Measurements from ENCODE around the gene BAZ1A. TPM values are rescaled to one million over a fixed set of nuclear protein-coding genes. Genes with fewer than 3 reads are reported as not detected.

Gene BAZ1A
- total RNA-seq, 4 donors from 2014 or later = 22.7 to 86.7 (median 56.0) TPM

DNA sequence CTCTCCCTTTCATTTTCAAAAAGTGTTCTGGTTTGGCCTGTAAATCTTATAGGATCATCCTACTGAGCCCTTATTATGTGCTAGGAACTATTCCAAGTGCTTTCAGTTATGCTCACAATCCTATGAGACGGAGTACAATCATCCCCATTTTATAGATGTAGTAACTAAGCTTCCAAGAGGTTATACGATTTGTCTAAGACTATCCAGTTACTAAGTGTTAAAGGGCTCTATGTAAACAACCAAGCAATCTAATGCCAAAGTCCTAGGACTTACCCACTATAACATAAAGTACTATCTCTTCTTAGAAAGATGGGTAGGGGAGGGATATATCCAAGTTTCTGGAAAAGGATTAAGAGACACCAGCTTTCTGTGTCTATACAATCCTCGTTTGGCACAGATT lies 167.4 kb downstream of the BAZ1A start:
- DNase-seq (ENCODE audit: low spot score) (no peak), ATAC-seq (ENCODE audit: low FRiP score) (no peak)
- TF ChIP-seq, protein P1, sequence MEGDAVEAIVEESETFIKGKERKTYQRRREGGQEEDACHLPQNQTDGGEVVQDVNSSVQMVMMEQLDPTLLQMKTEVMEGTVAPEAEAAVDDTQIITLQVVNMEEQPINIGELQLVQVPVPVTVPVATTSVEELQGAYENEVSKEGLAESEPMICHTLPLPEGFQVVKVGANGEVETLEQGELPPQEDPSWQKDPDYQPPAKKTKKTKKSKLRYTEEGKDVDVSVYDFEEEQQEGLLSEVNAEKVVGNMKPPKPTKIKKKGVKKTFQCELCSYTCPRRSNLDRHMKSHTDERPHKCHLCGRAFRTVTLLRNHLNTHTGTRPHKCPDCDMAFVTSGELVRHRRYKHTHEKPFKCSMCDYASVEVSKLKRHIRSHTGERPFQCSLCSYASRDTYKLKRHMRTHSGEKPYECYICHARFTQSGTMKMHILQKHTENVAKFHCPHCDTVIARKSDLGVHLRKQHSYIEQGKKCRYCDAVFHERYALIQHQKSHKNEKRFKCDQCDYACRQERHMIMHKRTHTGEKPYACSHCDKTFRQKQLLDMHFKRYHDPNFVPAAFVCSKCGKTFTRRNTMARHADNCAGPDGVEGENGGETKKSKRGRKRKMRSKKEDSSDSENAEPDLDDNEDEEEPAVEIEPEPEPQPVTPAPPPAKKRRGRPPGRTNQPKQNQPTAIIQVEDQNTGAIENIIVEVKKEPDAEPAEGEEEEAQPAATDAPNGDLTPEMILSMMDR (IDR thresholded peaks at IDR 0.05) = no peak

Small RNAs within 50 kb of the gene (small RNA-seq; reads per million reads assigned to genes)
- gene AL121603.1 (not detected), gene RNU7-41P (not detected)

Other genes starting within 250 kb of the BAZ1A start
- gene SNX6, start 245.2 kb downstream of the BAZ1A start, total RNA-seq = 100 to 1,000 TPM in 3 of 4 donors, 10 to 100 TPM in 1; 98.7 to 172 (median 129) TPM
- gene CFL2, start 160.8 kb downstream of the BAZ1A start, total RNA-seq = 10 to 100 TPM; 35.3 to 69.4 (median 67.4) TPM
- gene SRP54, start 107.6 kb upstream of the BAZ1A start, total RNA-seq = 10 to 100 TPM; 41.0 to 64.0 (median 47.7) TPM
- gene FAM177A1, start 170.9 kb upstream of the BAZ1A start, total RNA-seq = 100 to 1,000 TPM in 1 of 4 donors, 10 to 100 TPM in 3; 35.7 to 123 (median 52.3) TPM
- 10 to 100 TPM; 18.1 to 47.6 (median 25.7) TPM for gene PPP2R3C, start 246.6 kb upstream of the BAZ1A start, total RNA-seq
- gene PRORP, start 247.2 kb upstream of the BAZ1A start, total RNA-seq = 10 to 100 TPM; 19.4 to 31.4 (median 24.1) TPM